ENCODE measurements around the gene MC1R. TPM values are rescaled to one million over a fixed set of nuclear protein-coding genes. Genes with fewer than 3 reads are reported as not detected.

MC1R gene
- total RNA-seq, 1 experiment from 2014 or later, result 34.3 TPM

GRCh38 chr16:89898201-89898967, 20.3 kb upstream of the MC1R start:
- no peak overlapping the region for H2AFZ ChIP-seq
- no peaks in the 10 kb centered on the region for H3K27me3 ChIP-seq (ENCODE audit: insufficient read depth, low read depth)
- H3K4me2 ChIP-seq, result no peak overlapping the region
- H4K20me1 ChIP-seq (ENCODE audit: insufficient read depth), result no peaks in the 10 kb centered on the region; the same call in 1 of the 2 replicates
- no peaks in the 10 kb centered on the region for H3K9me3 ChIP-seq (ENCODE audit: insufficient read depth, low read depth)
- ChIA-PET CTCF (no interaction called here), POLR2A (ENCODE audit: unreplicated experiment) (no interaction called here)
- no peak overlapping the region for H3K27ac ChIP-seq
- DNase-seq, result no peak
- intact Hi-C loops (cut with micrococcal nuclease; ENCODE audit: unreplicated experiment), result no loop called here
- no peaks in the 10 kb centered on the region for H3K4me1 ChIP-seq (replicated peaks; ENCODE audit: insufficient read depth)
- peaks cover 12% of the 10 kb centered on the region for H3K36me3 ChIP-seq (ENCODE audit: low read depth)
- no peak for TF ChIP-seq EZH2 (IDR thresholded peaks at IDR 0.05; ENCODE audit: low read depth)
- TF ChIP-seq, protein P1, sequence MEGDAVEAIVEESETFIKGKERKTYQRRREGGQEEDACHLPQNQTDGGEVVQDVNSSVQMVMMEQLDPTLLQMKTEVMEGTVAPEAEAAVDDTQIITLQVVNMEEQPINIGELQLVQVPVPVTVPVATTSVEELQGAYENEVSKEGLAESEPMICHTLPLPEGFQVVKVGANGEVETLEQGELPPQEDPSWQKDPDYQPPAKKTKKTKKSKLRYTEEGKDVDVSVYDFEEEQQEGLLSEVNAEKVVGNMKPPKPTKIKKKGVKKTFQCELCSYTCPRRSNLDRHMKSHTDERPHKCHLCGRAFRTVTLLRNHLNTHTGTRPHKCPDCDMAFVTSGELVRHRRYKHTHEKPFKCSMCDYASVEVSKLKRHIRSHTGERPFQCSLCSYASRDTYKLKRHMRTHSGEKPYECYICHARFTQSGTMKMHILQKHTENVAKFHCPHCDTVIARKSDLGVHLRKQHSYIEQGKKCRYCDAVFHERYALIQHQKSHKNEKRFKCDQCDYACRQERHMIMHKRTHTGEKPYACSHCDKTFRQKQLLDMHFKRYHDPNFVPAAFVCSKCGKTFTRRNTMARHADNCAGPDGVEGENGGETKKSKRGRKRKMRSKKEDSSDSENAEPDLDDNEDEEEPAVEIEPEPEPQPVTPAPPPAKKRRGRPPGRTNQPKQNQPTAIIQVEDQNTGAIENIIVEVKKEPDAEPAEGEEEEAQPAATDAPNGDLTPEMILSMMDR (conservative IDR thresholded peaks at IDR 0.05), result no peak
- no peaks in the 10 kb centered on the region for H3K9me2 ChIP-seq (ENCODE audit: insufficient read depth)
- no peaks in the 10 kb centered on the region; the same call in 1 of the 2 replicates for H3F3A ChIP-seq (ENCODE audit: insufficient read depth, low read depth)
- BruUV-seq (replicated peaks), result no TSS peak
- H3K79me2 ChIP-seq (ENCODE audit: low read depth), result no peaks in the 10 kb centered on the region
- no peak overlapping the region for H3K4me3 ChIP-seq

DNA sequence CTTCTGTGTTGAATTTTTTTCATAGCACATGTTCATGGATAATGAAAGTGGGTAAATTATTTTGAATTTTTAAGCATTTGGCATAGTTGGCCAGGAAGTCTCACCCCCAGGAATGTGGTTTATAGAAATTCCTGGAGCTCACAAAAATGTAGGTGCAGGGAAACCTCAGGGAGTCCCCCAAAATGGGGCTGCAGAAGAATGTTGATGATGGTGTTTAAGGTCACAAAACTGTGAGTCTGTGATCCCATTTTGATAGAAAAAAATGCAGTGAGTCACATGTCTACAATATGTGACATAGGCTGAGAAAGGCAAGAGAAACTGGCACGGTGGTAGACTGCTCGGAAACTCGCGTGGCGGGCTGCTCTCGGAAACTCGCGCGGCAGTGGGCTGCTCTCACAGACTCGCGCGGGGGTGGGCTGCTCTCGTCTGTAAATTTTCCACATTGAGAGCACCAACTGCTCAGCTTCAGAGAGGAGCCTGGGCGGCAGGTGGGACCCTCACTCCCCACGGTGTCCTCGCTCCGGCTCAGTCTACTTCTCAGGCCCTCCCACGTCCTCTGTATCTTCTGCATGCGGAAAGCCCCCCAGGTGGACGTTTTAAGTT, 18.7 kb upstream of the MC1R start:
- BruUV-seq (replicated peaks), result no TSS peak
- intact Hi-C loops (cut with micrococcal nuclease; ENCODE audit: unreplicated experiment), result no loop called here
- no peaks in the 10 kb centered on the region for H3K9me2 ChIP-seq (ENCODE audit: insufficient read depth)
- no peak overlapping the region for H3K4me3 ChIP-seq
- TF ChIP-seq, protein P1 (conservative IDR thresholded peaks at IDR 0.05), result no peak
- TF ChIP-seq EZH2 (IDR thresholded peaks at IDR 0.05; ENCODE audit: low read depth), result no peak
- peaks cover 12% of the 10 kb centered on the region for H3K36me3 ChIP-seq (ENCODE audit: low read depth)
- no peaks in the 10 kb centered on the region; the same call in 1 of the 2 replicates for H3F3A ChIP-seq (ENCODE audit: insufficient read depth, low read depth)
- H3K4me2 ChIP-seq, result no peak overlapping the region
- H3K27me3 ChIP-seq (ENCODE audit: insufficient read depth, low read depth), result no peaks in the 10 kb centered on the region
- H3K9me3 ChIP-seq (ENCODE audit: insufficient read depth, low read depth), result no peaks in the 10 kb centered on the region
- no peaks in the 10 kb centered on the region for H3K79me2 ChIP-seq (ENCODE audit: low read depth)
- no peak overlapping the region for H2AFZ ChIP-seq
- H4K20me1 ChIP-seq (ENCODE audit: insufficient read depth), result no peaks in the 10 kb centered on the region; the same call in 1 of the 2 replicates
- CTCF ChIA-PET, result no interaction called here
- POLR2A ChIA-PET (ENCODE audit: unreplicated experiment), result interaction anchor here (0.5 kb wide), 1 partner anchor 120 kb away, joined by 3 read pairs; no protein-coding TSS in a partner anchor
- no peak for DNase-seq
- no peak overlapping the region for H3K27ac ChIP-seq
- H3K4me1 ChIP-seq (replicated peaks; ENCODE audit: insufficient read depth), result 0 out of 2 replicates have a peak, but pooled peaks cover 11% of the 10 kb centered on the region

- TF ChIP-seq, protein P1 (conservative IDR thresholded peaks at IDR 0.05), result no peak
- TF ChIP-seq EZH2 (IDR thresholded peaks at IDR 0.05; ENCODE audit: low read depth), result no peak
- Histone ChIP-seq H3K9me2 (ENCODE audit: insufficient read depth) (no peaks in the 10 kb centered on the region), H3K27me3 (ENCODE audit: insufficient read depth, low read depth) (no peaks in the 10 kb centered on the region), H3K27ac (no peak overlapping the region), H3K79me2 (ENCODE audit: low read depth) (no peaks in the 10 kb centered on the region), H3K4me3 (no peak overlapping the region), H3F3A (ENCODE audit: insufficient read depth, low read depth) (peaks cover 5% of the 10 kb centered on the region; the same call in 1 of the 2 replicates), H3K4me2 (no peak overlapping the region), H3K36me3 (ENCODE audit: low read depth) (peaks cover 12% of the 10 kb centered on the region), H3K4me1 (replicated peaks; ENCODE audit: insufficient read depth) (0 out of 2 replicates have a peak, but pooled peaks cover 11% of the 10 kb centered on the region), H3K9me3 (ENCODE audit: insufficient read depth, low read depth) (no peaks in the 10 kb centered on the region), H4K20me1 (ENCODE audit: insufficient read depth) (no peaks in the 10 kb centered on the region), H2AFZ (no peak overlapping the region)
- intact Hi-C loops (cut with micrococcal nuclease; ENCODE audit: unreplicated experiment), result no loop called here
- BruUV-seq (replicated peaks), result no TSS peak
- no peak for DNase-seq
- CTCF ChIA-PET, result no interaction called here
- POLR2A ChIA-PET (ENCODE audit: unreplicated experiment), result no interaction called here
These were observed 17.8 kb upstream of the MC1R start for GRCh38 chr16:89900885-89901284.
